ENCODE measurements around the gene GTF2F2. TPM values are rescaled to one million over a fixed set of nuclear protein-coding genes. Genes with fewer than 3 reads are reported as not detected.

Gene GTF2F2
- total and polyA plus RNA-seq, 9 of the 15 experiments (the other 6 are each of a cell fraction or from before 2014, with no cell fraction given): 19.7 to 44.8 (median 32.4) TPM

- Histone ChIP-seq H3K4me3 (no peak overlapping the region), H3K79me2 (ENCODE audit: control insufficient read depth, insufficient read depth, low read length) (no peaks in the 10 kb centered on the region), H3K4me2 (ENCODE audit: insufficient read depth, low read length) (no peak overlapping the region), H3K9me1 (ENCODE audit: control insufficient read depth, insufficient read depth, low read length) (peaks cover 2% of the 10 kb centered on the region), H3K9me3 (replicated peaks; ENCODE audit: control insufficient read depth, insufficient read depth, low read depth, low read length) (no peaks in the 10 kb centered on the region), H3K9ac (ENCODE audit: insufficient read depth in 1 of 2, low read depth in 2 of 2, low read length in 2 of 2) (no peak overlapping the region; a peak in 1 of 4 replicates), H3K27ac (ENCODE audit: extremely low read depth, low read depth, low read length) (no peak overlapping the region), H2AFZ (ENCODE audit: low read depth, low read length) (no peak overlapping the region), H3K36me3 (ENCODE audit: control insufficient read depth, insufficient read depth, low read length) (no peaks in the 10 kb centered on the region), H3K4me1 (replicated peaks in 1 of 2; ENCODE audit: control insufficient read depth in 2 of 2, insufficient read depth in 2 of 2, low read length in 2 of 2) (peaks cover 16 to 21% of the 10 kb centered on the region in 2 experiments; a peak in 4 of 5 replicates), H3K27me3 (ENCODE audit: control insufficient read depth in 2 of 2, insufficient read depth in 2 of 2, low read length in 2 of 2) (no peaks in the 10 kb centered on the region), H4K20me1 (replicated peaks; ENCODE audit: control insufficient read depth, insufficient read depth, low read length) (0 out of 2 replicates have a peak, but pooled peaks cover 4% of the 10 kb centered on the region)
- no peak for FAIRE-seq
- no TSS peak for BruUV-seq (replicated peaks)
- ATAC-seq: no peak
- in situ Hi-C loops (cut with MboI): no loop called here
- POLR2A ChIA-PET: interaction anchor here (0.9 to 1.3 kb wide), 2 partner anchors 10 to 11 kb away, joined by 4 read pairs; no protein-coding TSS in a partner anchor
- no peak for TF ChIP-seq HNRNPUL1 (IDR thresholded peaks at IDR 0.05; ENCODE audit: low read length)
- TF ChIP-seq ETV5 (CRISPR knock-in tag; IDR thresholded peaks at IDR 0.05; ENCODE audit: low read depth): no peak
- TF ChIP-seq, protein P1, sequence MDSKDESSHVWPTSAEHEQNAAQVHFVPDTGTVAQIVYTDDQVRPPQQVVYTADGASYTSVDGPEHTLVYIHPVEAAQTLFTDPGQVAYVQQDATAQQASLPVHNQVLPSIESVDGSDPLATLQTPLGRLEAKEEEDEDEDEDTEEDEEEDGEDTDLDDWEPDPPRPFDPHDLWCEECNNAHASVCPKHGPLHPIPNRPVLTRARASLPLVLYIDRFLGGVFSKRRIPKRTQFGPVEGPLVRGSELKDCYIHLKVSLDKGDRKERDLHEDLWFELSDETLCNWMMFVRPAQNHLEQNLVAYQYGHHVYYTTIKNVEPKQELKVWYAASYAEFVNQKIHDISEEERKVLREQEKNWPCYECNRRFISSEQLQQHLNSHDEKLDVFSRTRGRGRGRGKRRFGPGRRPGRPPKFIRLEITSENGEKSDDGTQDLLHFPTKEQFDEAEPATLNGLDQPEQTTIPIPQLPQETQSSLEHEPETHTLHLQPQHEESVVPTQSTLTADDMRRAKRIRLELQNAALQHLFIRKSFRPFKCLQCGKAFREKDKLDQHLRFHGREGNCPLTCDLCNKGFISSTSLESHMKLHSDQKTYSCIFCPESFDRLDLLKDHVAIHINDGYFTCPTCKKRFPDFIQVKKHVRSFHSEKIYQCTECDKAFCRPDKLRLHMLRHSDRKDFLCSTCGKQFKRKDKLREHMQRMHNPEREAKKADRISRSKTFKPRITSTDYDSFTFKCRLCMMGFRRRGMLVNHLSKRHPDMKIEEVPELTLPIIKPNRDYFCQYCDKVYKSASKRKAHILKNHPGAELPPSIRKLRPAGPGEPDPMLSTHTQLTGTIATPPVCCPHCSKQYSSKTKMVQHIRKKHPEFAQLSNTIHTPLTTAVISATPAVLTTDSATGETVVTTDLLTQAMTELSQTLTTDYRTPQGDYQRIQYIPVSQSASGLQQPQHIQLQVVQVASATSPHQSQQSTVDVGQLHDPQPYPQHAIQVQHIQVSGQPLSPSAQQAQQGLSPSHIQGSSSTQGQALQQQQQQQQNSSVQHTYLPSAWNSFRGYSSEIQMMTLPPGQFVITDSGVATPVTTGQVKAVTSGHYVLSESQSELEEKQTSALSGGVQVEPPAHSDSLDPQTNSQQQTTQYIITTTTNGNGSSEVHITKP (IDR thresholded peaks at IDR 0.05; ENCODE audit: partially characterized antibody): no peak
- TF ChIP-seq ASH1L (IDR thresholded peaks at IDR 0.05; ENCODE audit: borderline replicate concordance, low read depth, partially characterized antibody): no peak
- no peak for TF ChIP-seq PHTF2 (CRISPR knock-in tag; IDR thresholded peaks at IDR 0.05)
- TF ChIP-seq BCL6 (CRISPR knock-in tag; IDR thresholded peaks at IDR 0.05): no peak
- no peak for TF ChIP-seq SREBF2 (CRISPR knock-in tag; IDR thresholded peaks at IDR 0.05)
- TF ChIP-seq ZEB2 (IDR thresholded peaks at IDR 0.05): no peak
- TF ChIP-seq, protein P2, sequence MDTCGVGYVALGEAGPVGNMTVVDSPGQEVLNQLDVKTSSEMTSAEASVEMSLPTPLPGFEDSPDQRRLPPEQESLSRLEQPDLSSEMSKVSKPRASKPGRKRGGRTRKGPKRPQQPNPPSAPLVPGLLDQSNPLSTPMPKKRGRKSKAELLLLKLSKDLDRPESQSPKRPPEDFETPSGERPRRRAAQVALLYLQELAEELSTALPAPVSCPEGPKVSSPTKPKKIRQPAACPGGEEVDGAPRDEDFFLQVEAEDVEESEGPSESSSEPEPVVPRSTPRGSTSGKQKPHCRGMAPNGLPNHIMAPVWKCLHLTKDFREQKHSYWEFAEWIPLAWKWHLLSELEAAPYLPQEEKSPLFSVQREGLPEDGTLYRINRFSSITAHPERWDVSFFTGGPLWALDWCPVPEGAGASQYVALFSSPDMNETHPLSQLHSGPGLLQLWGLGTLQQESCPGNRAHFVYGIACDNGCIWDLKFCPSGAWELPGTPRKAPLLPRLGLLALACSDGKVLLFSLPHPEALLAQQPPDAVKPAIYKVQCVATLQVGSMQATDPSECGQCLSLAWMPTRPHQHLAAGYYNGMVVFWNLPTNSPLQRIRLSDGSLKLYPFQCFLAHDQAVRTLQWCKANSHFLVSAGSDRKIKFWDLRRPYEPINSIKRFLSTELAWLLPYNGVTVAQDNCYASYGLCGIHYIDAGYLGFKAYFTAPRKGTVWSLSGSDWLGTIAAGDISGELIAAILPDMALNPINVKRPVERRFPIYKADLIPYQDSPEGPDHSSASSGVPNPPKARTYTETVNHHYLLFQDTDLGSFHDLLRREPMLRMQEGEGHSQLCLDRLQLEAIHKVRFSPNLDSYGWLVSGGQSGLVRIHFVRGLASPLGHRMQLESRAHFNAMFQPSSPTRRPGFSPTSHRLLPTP (IDR thresholded peaks at IDR 0.05; ENCODE audit: borderline replicate concordance, extremely low read depth, insufficient read length): no peak
- no peak for TF ChIP-seq TCF7L2 (IDR thresholded peaks at IDR 0.05; ENCODE audit: low read depth, low read length)
- TF ChIP-seq NFYB (IDR thresholded peaks at IDR 0.05; ENCODE audit: extremely low read depth, insufficient read length): no peak
- no peak for TF ChIP-seq GATAD2A (IDR thresholded peaks at IDR 0.05)
- WGBS (ENCODE audit: insufficient coverage, low coverage, missing lambda C conversion rate): 79% methylated on average over 2 of the region's 2 CpGs
- no peak for DNase-seq (ENCODE audit: extremely low read depth in 1 of 4, low spot score in 3 of 4)
- CTCF ChIA-PET (ENCODE audit: low intra/inter-chr PET ratio): no interaction called here
- intact Hi-C loops (cut with micrococcal nuclease): no loop called here
Measured at GRCh38 chr13:45298206-45298505, 177.8 kb downstream of the GTF2F2 start.
